NCI-H345 (cell line): ENCODE measurements around the gene ZC3H7A.
"Not testable (repeated sequence)": the region's sequence is repeated elsewhere in the genome, so short reads cannot be mapped to it uniquely, and the experiment has no call there.

Experiments used
- DNase-seq: peaks from one replicate; lab custom pipeline; 2025; lab: John Stamatoyannopoulos, UW

Gene ZC3H7A

GRCh38 chr16:11797166-11797956, at the start of gene ZC3H7A:
TSS of gene ZC3H7A (minus strand) at chr16:11797258. CDS start at chr16:11782354, 14,904 bp downstream.
- peak; percentile 97 for DNase-seq

GRCh38 chr16:11844499-11844898, 47.4 kb upstream of the ZC3H7A start:
- DNase-seq: no peak

GRCh38 chr16:11843861-11844260, 46.8 kb upstream of the ZC3H7A start:
- no peak for DNase-seq

DNA sequence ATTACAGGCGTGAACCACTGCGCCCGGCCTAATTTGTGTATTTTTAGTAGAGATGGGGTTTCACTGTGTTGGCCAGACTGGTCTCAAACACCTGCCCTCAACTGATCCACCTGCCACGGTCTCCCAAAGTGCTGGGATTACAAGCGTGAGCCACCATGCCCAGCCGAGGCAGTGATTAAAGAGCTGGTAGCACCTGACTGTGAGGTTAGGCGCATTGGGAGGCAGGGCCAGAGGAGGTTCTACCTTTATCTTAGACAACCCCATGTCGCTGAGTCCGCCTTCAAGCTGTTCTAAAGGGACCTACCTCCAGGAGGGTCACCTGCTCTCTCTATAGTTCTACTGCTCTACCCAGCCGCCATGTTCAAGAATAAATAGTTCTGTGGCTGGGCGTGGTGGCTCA, 46.1 kb upstream of the ZC3H7A start:
- no peak for DNase-seq

DNA sequence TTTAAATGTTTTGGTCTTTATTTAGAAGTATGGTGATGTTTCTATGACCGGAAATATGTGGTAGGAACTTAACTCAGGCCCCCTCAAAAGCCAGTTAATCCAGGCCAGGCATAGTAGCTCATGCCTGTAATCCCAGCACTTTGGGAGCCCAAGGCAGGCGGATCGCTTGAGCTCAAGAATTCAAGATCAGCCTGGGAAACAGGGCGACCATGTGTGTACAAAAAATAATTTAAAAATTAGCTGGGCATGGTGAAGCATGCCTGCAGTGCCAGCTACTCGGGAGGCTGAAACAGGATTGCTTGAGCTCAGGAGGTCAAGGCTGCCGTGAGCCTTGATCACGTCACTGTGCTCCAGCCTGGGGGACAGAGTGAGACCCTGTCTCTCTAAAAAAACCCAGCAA, 44.0 kb upstream of the ZC3H7A start:
- DNase-seq: no peak

DNA sequence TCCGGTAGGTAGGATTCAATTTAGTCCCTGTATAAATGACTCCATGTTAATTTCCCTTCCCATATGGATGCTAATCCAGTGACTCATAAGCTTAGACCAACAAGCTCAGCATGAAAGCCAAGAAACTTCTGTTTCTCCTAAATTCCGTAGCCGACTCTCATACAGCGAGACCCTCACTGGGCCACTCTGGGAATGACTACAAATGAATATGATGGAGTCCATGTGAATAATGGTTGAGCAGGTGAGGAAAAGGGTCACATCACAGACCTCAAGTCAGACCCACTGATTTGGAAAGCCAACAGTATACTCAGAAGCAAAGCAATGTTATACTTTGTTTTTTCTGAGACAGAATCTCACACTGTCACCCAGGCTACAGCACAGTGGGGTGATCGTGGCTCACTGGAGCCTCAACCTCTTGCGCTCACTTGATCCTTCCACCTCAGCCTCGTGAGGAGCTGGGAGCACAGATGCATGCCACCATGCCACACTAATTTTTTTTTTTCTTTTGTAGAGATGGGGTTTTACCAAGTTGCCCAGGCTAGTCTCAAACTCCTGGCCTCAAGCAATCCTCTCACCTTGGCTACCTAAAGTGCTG, 39.7 kb upstream of the ZC3H7A start:
- no peak for DNase-seq

DNA sequence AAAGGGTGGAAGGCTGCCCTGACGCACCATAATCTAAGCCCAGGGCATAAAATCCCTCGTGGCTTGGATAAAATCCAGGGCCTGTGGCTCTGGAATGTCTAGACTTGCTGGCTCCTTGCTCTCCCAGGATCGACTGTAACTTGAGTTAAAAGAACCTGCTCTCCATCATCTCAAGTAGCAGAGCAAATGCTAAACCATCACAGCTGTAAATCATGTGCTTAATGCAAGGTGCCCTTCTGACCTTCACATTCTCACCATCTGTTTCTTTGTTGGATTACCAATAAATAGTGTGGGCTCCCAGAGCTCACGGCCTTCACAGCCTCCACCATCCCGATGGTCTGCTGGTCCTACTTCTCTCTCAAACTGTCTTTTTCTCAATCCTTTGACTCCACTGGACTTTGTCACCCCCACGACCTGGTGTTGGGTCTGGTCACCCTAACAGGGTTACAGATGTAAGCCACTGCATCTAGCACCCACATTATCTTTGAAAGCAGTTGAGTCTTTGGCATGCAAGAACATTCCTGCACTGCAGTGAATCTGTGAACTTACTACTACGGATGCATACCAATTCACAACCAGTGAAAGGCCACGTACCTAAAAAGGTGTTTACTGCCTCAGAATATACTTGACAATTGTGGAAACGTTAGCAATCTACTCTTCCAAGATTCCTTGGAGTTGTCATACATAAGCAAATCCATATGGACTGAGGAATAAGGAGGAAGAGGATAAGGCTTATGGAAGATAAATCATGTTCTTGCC, 39.0 kb upstream of the ZC3H7A start:
- no peak for DNase-seq

DNA sequence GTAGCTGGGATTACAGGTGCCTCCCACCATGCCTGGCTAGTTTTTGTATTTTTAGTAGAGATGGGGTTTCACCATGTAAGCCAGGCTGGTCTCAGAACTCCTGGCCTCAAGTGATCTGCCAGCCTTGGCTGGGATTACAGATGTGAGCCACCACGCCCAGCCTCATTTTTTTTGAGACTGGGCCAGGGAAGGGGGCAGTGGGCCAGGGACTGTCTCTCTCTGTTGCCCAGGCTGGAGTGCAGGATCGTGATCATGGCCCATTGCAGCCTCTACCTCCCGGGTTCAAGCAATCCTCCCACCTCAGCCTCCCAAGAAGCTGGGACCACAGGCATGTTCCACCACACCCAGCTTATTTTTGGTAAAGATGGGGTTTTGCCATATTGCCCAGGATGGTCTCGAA, 38.3 kb upstream of the ZC3H7A start:
- DNase-seq: no peak

- DNase-seq: no peak
Observed at GRCh38 chr16:11833951-11834695, 37.1 kb upstream of the ZC3H7A start.

DNA sequence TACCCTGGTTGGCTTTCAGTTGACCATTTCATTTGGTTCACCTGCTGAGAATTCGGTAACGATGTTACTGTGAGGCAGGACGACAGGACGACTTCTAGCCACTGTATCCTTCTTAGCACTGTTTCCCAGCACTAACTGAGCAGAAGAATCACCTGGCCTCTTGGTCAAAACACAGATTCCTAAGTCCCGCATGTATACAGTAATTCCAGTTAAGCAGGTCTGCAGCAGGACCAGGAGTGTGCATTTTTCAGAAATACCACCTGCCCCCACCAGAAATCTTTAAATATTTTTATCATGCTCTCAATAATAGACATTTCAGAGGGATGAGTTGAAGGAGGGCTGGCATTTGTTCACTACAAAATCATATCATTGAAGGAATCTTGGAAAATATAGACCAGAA, 31.6 kb upstream of the ZC3H7A start:
- no peak for DNase-seq

DNA sequence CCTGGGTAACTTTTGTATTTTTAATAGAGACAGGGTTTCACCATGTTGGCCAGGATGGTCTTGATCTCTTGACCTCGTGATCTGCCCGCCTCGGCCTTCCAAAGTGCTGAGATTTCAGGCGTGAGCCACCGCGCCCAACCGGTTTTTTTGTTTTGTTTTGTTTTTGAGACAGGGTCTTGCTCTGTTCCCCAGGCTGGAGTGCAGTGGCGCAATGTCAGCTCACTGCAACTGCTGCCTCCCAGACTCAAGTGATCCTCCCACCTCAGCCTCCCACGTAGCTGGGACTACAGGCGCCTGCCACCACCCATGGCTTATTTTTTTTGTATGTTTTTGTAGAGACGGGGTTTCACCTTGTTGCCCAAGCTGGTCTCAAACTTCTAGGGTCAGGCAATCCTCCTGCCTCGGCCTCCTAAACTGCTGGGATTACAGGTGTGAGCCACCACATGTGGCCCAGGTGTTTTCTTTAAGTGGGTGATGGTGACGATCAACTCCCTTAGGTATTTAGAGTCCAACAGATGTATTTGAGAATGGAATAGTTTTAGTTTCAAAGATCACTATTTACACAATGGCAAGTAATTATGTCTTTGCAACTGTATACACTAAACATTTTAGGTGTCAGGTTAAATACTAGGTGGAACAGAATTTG, 28.6 kb upstream of the ZC3H7A start:
- not testable (repeated sequence) for DNase-seq

DNA sequence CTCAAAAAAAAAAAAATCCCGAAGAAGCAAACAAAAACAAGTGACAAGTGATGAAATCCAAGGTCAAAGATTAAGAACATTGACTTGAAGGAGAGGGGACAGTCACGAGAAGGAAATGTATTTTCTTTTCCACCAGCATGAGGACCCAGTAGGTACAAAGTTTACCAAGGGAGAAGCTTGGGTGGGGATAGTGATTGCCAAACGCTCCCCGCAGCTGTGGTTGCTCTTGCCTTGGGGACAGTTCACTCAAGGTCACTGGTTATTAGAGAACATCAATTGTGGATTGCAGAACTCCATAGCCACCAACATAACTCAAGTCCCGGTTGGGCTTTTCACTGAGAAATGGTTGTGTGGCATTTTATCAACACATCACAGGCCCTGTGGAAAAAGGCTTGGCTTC, 27.3 kb upstream of the ZC3H7A start:
- DNase-seq: no peak

GRCh38 chr16:11823645-11824044, 26.6 kb upstream of the ZC3H7A start:
- not testable (repeated sequence) for DNase-seq

DNA sequence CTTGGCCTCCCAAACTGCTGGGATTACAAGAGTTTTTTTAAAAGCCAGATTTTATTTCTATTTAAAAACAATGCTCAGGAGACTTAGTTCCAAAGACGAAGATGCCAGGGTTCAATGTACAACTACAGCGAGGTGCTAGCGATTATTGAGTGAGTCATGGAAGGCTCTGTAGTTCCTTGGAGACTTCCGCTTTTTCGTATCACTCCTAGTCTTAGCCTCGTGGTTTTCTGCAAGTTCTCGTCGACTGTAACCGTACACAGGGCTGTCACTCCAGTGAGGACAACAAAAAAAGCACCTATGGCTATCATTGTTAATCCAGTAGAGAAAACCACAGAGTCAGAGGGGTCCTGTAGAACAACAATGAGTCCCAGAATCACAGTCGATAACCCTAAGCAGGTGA, 22.7 kb upstream of the ZC3H7A start:
- no peak for DNase-seq

- not testable (repeated sequence) for DNase-seq
Observed at GRCh38 chr16:11818970-11819369, 21.9 kb upstream of the ZC3H7A start.

DNA sequence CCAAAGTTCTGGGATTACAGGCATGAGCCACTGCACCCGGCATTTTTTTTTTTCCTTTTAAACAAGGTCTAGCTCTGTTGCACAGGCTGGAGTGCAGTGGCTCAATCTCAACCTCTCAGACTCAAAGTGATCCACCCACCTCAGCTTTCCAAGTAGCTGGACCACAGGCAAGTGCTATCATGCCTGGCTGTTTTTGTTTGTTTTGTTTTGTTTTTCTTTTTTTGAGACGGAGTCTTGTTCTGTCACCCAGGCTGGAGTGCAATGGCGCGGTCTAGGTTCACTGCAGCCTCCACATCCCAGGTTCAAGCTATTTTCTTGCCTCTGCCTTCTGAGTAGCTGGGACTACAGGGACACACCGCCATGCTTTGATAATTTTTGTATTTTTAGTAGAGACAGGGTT, 19.1 kb upstream of the ZC3H7A start:
- DNase-seq: no peak

GRCh38 chr16:11814800-11815199, 17.7 kb upstream of the ZC3H7A start:
- DNase-seq: not testable (repeated sequence)

GRCh38 chr16:11806721-11807120, 9.7 kb upstream of the ZC3H7A start:
- no peak for DNase-seq

- no peak for DNase-seq
Observed at GRCh38 chr16:11805556-11805955, 8.5 kb upstream of the ZC3H7A start.

- no peak for DNase-seq
Observed at GRCh38 chr16:11801481-11802021, 4.5 kb upstream of the ZC3H7A start.

- no peak for DNase-seq
Observed at GRCh38 chr16:11800382-11800718, 3.3 kb upstream of the ZC3H7A start.
